Activated CD8-positive, alpha-beta memory T cell treated with anti-CD3 and anti-CD28 coated beads, Interleukin-2, amount 10 ng/mL, durations not matched to agents 7 days and 5 days (primary cell): ENCODE measurements around the gene IGF1R. TPM values are rescaled to one million over a fixed set of nuclear protein-coding genes. Genes with fewer than 3 reads are reported as not detected.

Experiments used
- ATAC-seq: fragments of 150-1000 bp; cut with Tn5 transposase; one replicate; pipeline ENCODE4 v1.10.0; 2021; ENCODE audit warnings: moderate library complexity
- CTCF ChIA-PET: fragments of 350-600 bp; sonication (Branson Sonifier 250); formaldehyde crosslinking; loops from one replicate; lab custom pipeline; 2021; ENCODE audit warnings: antibody characterized with exemption; lab: Charles Lee
- DNase-seq: peaks from one replicate; pipeline ENCODE4 v3.0.0-alpha.2; 2020
- H3K27ac Mint-ChIP-seq: one replicate; pipeline ENCODE4 v1.8.0; 2021; ENCODE audit warnings: mild to moderate bottlenecking, mixed read lengths
- H3K27me3 Mint-ChIP-seq: one replicate; pipeline ENCODE4 v1.8.0; 2021; ENCODE audit warnings: mixed read lengths
- H3K36me3 Mint-ChIP-seq: one replicate; pipeline ENCODE4 v1.8.0; 2021; ENCODE audit warnings: mild to moderate bottlenecking, mixed read lengths
- H3K4me1 Mint-ChIP-seq: one replicate; pipeline ENCODE4 v1.8.0; 2021; ENCODE audit warnings: mixed read lengths
- H3K4me3 Mint-ChIP-seq: one replicate; pipeline ENCODE4 v1.8.0; 2021; ENCODE audit warnings: mild to moderate bottlenecking, moderate library complexity, mixed read lengths
- H3K9me3 Mint-ChIP-seq: one replicate; pipeline ENCODE4 v1.8.0; 2022; ENCODE audit warnings: low read depth, mixed read lengths
- total RNA-seq, 2 experiments: library from RNA; stranded (reverse); gene quantifications; one replicate each; pipeline ENCODE4 v1.2.3, GENCODE V29; 2021

The IGF1R gene
- total RNA-seq, 2 experiments from 2014 or later: 6.2 to 7.0 TPM

- Mint-ChIP-seq H3K4me1 (peaks cover 20% of the 10 kb centered on the region), H3K36me3 (peaks cover 2% of the 10 kb centered on the region), H3K27ac (no peak overlapping the region), H3K27me3 (no peaks in the 10 kb centered on the region), H3K4me3 (no peak overlapping the region), H3K9me3 (no peaks in the 10 kb centered on the region)
- CTCF ChIA-PET: no interaction called here
- DNase-seq: no peak
- no peak for ATAC-seq
Observed at GRCh38 chr15:98917417-98917816, 269.1 kb downstream of the IGF1R start.

- H3K36me3 Mint-ChIP-seq: peaks cover 2% of the 10 kb centered on the region
- H3K27ac Mint-ChIP-seq: no peak overlapping the region
- no peaks in the 10 kb centered on the region for H3K9me3 Mint-ChIP-seq
- H3K4me3 Mint-ChIP-seq: no peak overlapping the region
- DNase-seq (no peak), ATAC-seq (no peak)
- no peaks in the 10 kb centered on the region for H3K27me3 Mint-ChIP-seq
- CTCF ChIA-PET: no interaction called here
- peaks cover 12% of the 10 kb centered on the region for H3K4me1 Mint-ChIP-seq
Observed at GRCh38 chr15:98920091-98920880, 271.9 kb downstream of the IGF1R start.

DNA sequence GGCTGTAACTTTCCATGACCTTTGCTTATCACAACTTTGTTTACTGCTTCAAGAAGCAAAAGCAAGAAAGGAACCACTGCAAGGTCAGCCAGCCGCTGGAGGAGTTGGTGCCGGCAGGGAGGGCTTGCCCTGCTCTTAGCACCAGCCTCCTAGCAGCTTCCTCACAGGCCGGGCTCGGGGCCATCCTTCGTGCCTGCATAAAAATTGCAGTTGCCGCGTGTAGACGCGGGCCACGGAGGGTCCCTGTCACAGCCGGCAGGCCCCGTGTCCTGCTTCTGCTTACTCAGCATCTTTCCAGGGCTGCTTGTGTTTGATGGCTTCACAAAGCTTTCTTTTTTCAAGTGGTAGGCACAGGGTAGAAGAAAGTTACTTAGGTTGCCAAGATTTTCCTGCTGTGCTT, 274.8 kb downstream of the IGF1R start:
- no peak overlapping the region for H3K27ac Mint-ChIP-seq
- DNase-seq (no peak), ATAC-seq (no peak)
- H3K9me3 Mint-ChIP-seq: no peaks in the 10 kb centered on the region
- no peaks in the 10 kb centered on the region for H3K36me3 Mint-ChIP-seq
- CTCF ChIA-PET: no interaction called here
- H3K4me3 Mint-ChIP-seq: no peak overlapping the region
- no peaks in the 10 kb centered on the region for H3K27me3 Mint-ChIP-seq
- H3K4me1 Mint-ChIP-seq: peaks cover 11% of the 10 kb centered on the region

- Mint-ChIP-seq H3K4me1 (peaks cover 11% of the 10 kb centered on the region), H3K9me3 (no peaks in the 10 kb centered on the region), H3K27me3 (no peaks in the 10 kb centered on the region), H3K4me3 (no peak overlapping the region), H3K36me3 (no peaks in the 10 kb centered on the region), H3K27ac (no peak overlapping the region)
- CTCF ChIA-PET: no interaction called here
- ATAC-seq: no peak
- no peak for DNase-seq
Observed at GRCh38 chr15:98923579-98923978, 275.2 kb downstream of the IGF1R start.

GRCh38 chr15:98924401-98925049, 276.2 kb downstream of the IGF1R start:
- H3K9me3 Mint-ChIP-seq: no peaks in the 10 kb centered on the region
- CTCF ChIA-PET: no interaction called here
- H3K4me1 Mint-ChIP-seq: peaks cover 11% of the 10 kb centered on the region
- H3K27ac Mint-ChIP-seq: no peak overlapping the region
- no peaks in the 10 kb centered on the region for H3K27me3 Mint-ChIP-seq
- DNase-seq (no peak), ATAC-seq (no peak)
- no peaks in the 10 kb centered on the region for H3K36me3 Mint-ChIP-seq
- no peak overlapping the region for H3K4me3 Mint-ChIP-seq

- DNase-seq: no peak
- Mint-ChIP-seq H3K4me3 (no peak overlapping the region), H3K27me3 (no peaks in the 10 kb centered on the region), H3K4me1 (no peaks in the 10 kb centered on the region), H3K36me3 (no peaks in the 10 kb centered on the region), H3K9me3 (no peaks in the 10 kb centered on the region), H3K27ac (no peak overlapping the region)
- CTCF ChIA-PET: no interaction called here
- ATAC-seq: no peak
Observed at GRCh38 chr15:98926236-98926635, 277.9 kb downstream of the IGF1R start.

- no peaks in the 10 kb centered on the region for H3K36me3 Mint-ChIP-seq
- no peak overlapping the region for H3K27ac Mint-ChIP-seq
- H3K27me3 Mint-ChIP-seq: no peaks in the 10 kb centered on the region
- H3K4me1 Mint-ChIP-seq: no peaks in the 10 kb centered on the region
- no peak overlapping the region for H3K4me3 Mint-ChIP-seq
- no peak for DNase-seq
- CTCF ChIA-PET: no interaction called here
- no peaks in the 10 kb centered on the region for H3K9me3 Mint-ChIP-seq
- ATAC-seq: no peak
Observed at GRCh38 chr15:98927022-98927421, 278.7 kb downstream of the IGF1R start.

- no peaks in the 10 kb centered on the region for H3K9me3 Mint-ChIP-seq
- no peaks in the 10 kb centered on the region for H3K27me3 Mint-ChIP-seq
- no peak overlapping the region for H3K27ac Mint-ChIP-seq
- no peaks in the 10 kb centered on the region for H3K36me3 Mint-ChIP-seq
- no peak for ATAC-seq
- H3K4me3 Mint-ChIP-seq: no peak overlapping the region
- no peaks in the 10 kb centered on the region for H3K4me1 Mint-ChIP-seq
- CTCF ChIA-PET: no interaction called here
- DNase-seq: no peak
Observed at GRCh38 chr15:98927996-98928395, 279.7 kb downstream of the IGF1R start.

DNA sequence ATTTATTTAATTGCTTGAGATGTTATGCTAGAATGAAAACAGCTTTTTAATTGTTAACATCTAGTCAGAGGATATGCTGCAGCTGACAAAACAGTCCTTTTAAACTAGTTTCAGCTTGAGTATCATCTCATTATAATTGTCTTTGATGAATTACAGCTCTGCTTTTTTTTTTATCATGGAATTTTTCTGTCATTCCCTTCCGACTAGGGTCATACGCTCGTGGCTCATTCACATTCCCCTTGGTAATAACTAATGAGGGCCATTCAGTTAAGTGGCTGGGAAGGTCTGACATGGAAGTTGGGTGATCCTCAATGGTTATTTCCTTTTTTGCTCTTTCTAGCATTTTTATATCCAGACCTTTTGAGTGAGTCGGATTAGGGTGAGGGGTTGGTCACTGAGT, 282.2 kb downstream of the IGF1R start:
- CTCF ChIA-PET: no interaction called here
- no peak overlapping the region for H3K4me3 Mint-ChIP-seq
- no peaks in the 10 kb centered on the region for H3K27me3 Mint-ChIP-seq

GRCh38 chr15:98931004-98931403, 282.7 kb downstream of the IGF1R start:
- CTCF ChIA-PET: no interaction called here
- H3K9me3 Mint-ChIP-seq: no peaks in the 10 kb centered on the region
- H3K27me3 Mint-ChIP-seq: no peaks in the 10 kb centered on the region
- no peaks in the 10 kb centered on the region for H3K36me3 Mint-ChIP-seq
- no peaks in the 10 kb centered on the region for H3K4me1 Mint-ChIP-seq
- no peak overlapping the region for H3K4me3 Mint-ChIP-seq
- H3K27ac Mint-ChIP-seq: no peak overlapping the region
- ATAC-seq: no peak
- DNase-seq: no peak

More for the DNA sequence above, 282.2 kb downstream of the IGF1R start:
- Mint-ChIP-seq H3K36me3 (no peaks in the 10 kb centered on the region), H3K4me1 (no peaks in the 10 kb centered on the region), H3K27ac (no peak overlapping the region), H3K9me3 (no peaks in the 10 kb centered on the region)
- no peak for ATAC-seq
- DNase-seq: no peak

DNA sequence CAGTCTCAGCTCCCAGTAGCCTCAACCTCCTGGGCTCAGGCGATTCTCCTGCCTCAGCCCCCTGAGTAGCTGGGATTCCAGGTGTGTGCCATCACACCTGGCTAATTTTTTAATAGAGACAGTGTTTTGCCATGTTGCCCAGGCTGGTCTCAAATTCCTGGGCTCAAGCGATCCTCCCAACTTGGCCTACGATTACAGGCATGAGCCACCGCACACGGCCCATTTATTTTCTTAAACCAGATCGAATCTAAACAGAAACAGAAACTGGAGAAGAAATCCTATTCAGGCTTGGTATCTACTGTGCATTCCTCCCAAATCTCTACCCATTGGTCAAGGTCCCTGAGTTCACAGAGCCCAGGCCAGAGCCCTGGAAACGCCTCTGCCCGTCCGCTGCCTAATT, 285.1 kb downstream of the IGF1R start:
- DNase-seq (no peak), ATAC-seq (no peak)
- H3K4me3 Mint-ChIP-seq: no peak overlapping the region
- CTCF ChIA-PET: no interaction called here
- H3K9me3 Mint-ChIP-seq: no peaks in the 10 kb centered on the region
- no peaks in the 10 kb centered on the region for H3K36me3 Mint-ChIP-seq
- H3K27ac Mint-ChIP-seq: no peak overlapping the region
- H3K4me1 Mint-ChIP-seq: peaks cover 10% of the 10 kb centered on the region
- H3K27me3 Mint-ChIP-seq: no peaks in the 10 kb centered on the region

DNA sequence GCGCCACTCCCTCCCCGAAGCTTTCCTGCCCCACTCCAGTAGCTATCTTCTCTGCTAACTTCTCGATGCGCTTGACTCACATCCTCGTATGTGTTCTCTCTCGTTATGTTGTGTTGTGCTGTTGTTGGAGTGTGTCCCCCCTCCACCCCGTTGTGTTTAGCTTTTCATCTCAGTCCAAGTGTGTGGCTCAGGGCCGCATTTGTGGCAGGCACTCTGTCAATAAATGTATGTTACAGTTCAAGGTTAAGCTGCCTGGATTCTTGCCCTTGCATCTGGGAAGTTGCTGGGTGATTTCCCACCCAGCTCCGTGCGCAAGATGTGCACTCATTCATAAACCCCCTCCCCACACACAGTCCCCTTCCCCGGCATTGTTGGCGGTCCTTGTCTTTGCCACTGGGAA, 287.4 kb downstream of the IGF1R start:
- no peaks in the 10 kb centered on the region for H3K9me3 Mint-ChIP-seq
- CTCF ChIA-PET: no interaction called here

DNA sequence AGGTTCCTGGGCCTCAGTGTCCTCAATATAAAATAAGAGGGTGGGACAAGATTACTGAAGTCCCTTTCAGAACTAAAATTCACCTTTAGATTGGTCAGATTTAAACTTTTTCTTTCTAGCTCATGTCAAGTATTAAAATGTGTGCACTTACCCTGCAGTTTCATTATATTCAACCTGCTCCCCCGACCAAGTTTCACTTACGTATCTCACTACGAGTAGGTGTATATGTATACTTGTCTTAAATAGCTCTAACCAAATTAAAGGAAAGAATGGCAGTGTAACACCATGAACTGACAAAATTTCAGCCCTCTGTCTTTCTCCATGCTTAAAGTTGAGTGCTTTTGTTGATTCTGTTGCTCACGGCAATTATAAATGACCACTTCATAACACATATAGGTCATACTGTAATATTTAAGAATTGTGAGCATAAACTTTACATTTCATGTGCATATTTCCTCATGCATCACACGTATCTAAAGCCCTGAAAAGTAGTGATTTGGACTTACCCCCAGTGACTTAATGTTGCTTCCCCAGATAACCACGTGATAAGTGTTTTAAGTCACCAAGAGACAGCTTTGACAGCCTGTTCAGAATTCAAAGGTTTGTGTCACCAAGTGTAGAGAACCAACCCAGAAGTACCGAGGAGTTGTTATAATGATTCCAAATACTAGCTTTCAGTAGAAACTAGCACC, 289.2 kb downstream of the IGF1R start:
- CTCF ChIA-PET: no interaction called here
- Mint-ChIP-seq H3K9me3 (no peaks in the 10 kb centered on the region), H3K27ac (no peak overlapping the region), H3K4me1 (peaks cover 10% of the 10 kb centered on the region), H3K36me3 (no peaks in the 10 kb centered on the region), H3K27me3 (no peaks in the 10 kb centered on the region), H3K4me3 (no peak overlapping the region)
- no peak for ATAC-seq
- DNase-seq: no peak

More for the DNA sequence above, 287.4 kb downstream of the IGF1R start:
- Mint-ChIP-seq H3K4me3 (no peak overlapping the region), H3K27me3 (no peaks in the 10 kb centered on the region), H3K4me1 (peaks cover 10% of the 10 kb centered on the region), H3K36me3 (no peaks in the 10 kb centered on the region), H3K27ac (no peak overlapping the region)
- ATAC-seq: no peak
- DNase-seq: no peak

- DNase-seq (no peak), ATAC-seq (no peak)
- CTCF ChIA-PET: no interaction called here
- Mint-ChIP-seq H3K4me1 (peaks cover 10% of the 10 kb centered on the region), H3K27me3 (no peaks in the 10 kb centered on the region), H3K36me3 (no peaks in the 10 kb centered on the region), H3K9me3 (no peaks in the 10 kb centered on the region), H3K27ac (no peak overlapping the region), H3K4me3 (no peak overlapping the region)
Observed at GRCh38 chr15:98938105-98938417, 289.7 kb downstream of the IGF1R start.
